SK-N-MC (cell line): ENCODE data around the gene SPRY1.

Experiments used
- EZH2 ChIP-seq: fragments of 200-600 bp; sonication (generic); IDR thresholded peaks from one replicate; pipeline ENCODE4 v1.6.1; 2017; ENCODE audit warnings: antibody characterized with exemption
- POLR2AphosphoS5 ChIP-seq: IDR thresholded peaks from 2 replicates; pipeline ENCODE4 v1.6.1; 2012; ENCODE audit warnings: mild to moderate bottlenecking, low read depth, low read length, borderline replicate concordance

GRCh38 chr4:123412700-123413512 lies 16.3 kb downstream of the SPRY1 start:
- TF ChIP-seq POLR2AphosphoS5 = no peak
- no peak for TF ChIP-seq EZH2
